Middle frontal gyrus (tissue), 1 donor: ENCODE results near the gene GDF15.
"Not testable (repeated sequence)": the region's sequence is repeated elsewhere in the genome, so short reads cannot be mapped to it uniquely, and the experiment has no call there.

Source experiments
- DNase-seq: peaks from one replicate; pipeline ENCODE4 v3.0.0-alpha.2; 2015; ENCODE audit warnings: low spot score; ENCODE audit errors: extremely low spot score

The GDF15 gene, protein sequence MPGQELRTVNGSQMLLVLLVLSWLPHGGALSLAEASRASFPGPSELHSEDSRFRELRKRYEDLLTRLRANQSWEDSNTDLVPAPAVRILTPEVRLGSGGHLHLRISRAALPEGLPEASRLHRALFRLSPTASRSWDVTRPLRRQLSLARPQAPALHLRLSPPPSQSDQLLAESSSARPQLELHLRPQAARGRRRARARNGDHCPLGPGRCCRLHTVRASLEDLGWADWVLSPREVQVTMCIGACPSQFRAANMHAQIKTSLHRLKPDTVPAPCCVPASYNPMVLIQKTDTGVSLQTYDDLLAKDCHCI

DNA sequence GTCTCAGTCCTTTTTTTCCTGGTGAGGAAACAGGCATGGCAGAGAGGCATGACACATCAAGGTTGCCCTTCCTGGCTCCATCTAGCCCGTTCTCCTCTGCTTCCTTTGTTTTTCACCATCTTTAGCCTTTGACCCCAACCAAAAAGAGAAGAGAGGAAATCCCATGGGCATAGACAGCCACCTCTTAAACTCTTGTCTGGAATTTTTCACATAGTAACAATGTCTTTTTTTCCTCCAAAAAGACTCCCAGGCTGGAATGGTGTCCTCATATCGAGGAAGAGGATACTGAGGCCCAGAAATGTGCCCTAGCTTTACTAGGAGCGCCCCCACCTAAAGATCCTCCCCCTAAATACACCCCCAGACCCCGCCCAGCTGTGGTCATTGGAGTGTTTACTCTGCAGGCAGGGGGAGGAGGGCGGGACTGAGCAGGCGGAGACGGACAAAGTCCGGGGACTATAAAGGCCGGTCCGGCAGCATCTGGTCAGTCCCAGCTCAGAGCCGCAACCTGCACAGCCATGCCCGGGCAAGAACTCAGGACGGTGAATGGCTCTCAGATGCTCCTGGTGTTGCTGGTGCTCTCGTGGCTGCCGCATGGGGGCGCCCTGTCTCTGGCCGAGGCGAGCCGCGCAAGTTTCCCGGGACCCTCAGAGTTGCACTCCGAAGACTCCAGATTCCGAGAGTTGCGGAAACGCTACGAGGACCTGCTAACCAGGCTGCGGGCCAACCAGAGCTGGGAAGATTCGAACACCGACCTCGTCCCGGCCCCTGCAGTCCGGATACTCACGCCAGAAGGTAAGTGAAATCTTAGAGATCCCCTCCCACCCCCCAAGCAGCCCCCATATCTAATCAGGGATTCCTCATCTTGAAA lies at the start of gene GDF15:
Gene GDF15, plus strand, starts transcription at position 484 of the 868 bp plus-strand sequence. Its CDS starts 32 bp downstream, at position 516.
- no peak for DNase-seq

DNA sequence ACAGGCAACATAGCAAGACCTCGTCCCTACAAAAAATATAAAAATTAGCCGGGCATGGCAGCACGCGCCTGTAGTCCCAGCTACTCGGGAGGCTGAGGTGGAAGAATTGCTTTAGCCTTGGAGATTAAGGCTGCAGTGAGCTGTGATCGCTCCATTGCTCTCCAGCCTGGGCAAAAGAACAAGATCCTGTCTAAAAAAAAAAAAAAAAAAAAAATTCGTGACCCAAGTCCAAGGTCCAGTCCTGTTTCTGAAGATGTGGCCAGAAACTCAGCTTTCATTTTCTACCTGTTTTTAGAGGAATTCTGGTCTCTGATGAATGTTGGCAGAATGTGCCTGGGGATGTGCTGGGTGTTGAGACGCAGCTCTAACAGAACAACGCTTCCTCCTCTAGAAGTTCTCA lies 47.4 kb upstream of the GDF15 start:
- no peak for DNase-seq

DNA sequence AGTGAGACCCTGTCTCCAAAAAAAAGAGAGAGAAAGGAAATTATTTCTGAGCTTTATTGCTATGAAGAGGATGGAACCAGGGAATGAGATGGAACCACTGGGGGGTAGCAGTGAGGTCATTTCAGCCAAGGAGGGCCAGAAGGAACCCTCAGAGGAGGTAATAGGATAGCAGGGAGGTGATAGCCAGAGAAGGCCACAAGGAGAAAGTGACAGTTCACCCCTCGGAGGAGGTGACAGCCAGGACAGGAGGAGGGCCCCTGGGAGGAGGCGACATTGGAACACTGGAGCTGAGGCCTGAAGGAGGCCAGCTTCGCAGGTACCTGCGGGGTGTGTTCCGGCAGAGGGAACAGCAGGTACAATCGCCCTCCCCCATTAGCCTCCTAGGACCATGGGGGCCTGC lies 46.2 kb upstream of the GDF15 start:
- no peak for DNase-seq

DNA sequence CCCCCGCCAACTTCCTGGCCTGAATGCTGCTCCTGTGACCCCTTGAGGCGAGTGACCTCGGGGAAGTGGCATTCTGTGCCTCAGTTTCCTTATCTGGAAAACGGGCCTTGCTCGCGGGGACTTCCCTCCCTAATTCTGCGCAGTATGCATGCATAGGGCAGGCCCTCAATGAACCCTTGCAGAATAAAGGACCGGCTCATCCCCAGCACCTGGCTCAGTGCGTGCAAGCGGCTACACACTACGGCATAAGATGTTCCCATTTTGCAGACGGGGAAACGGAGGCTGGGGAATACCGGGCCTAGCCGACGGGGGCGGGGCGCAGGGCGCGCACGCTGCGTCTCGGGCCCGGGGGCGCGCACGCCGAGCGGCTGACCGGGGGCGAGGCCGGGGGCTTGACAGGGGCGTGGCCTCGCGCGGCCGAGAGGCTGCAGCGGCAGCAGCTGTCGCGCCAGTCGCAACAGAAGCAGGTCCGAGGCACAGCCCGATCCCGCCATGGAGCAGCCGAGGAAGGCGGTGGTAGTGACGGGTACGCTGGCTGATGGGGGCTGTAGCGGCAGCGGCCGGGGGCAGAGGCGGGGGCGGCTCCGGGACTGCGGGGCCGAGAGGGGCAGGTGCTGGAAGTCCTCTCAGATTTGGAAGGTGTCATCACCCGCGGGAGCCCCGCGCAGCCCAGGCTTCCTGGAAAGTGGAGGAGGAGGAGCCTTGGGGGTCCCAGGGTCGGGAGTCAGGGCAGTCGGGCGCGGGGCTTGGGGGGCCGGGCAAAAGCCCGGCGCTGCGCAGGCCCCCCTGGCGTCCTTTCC lies 45.6 kb upstream of the GDF15 start, which contains the start of gene PGPEP1:
Gene PGPEP1, plus strand, starts transcription at position 409 of the 800 bp plus-strand sequence. Its CDS starts 84 bp downstream, at position 493.
- peak; percentile 56 for DNase-seq

DNA sequence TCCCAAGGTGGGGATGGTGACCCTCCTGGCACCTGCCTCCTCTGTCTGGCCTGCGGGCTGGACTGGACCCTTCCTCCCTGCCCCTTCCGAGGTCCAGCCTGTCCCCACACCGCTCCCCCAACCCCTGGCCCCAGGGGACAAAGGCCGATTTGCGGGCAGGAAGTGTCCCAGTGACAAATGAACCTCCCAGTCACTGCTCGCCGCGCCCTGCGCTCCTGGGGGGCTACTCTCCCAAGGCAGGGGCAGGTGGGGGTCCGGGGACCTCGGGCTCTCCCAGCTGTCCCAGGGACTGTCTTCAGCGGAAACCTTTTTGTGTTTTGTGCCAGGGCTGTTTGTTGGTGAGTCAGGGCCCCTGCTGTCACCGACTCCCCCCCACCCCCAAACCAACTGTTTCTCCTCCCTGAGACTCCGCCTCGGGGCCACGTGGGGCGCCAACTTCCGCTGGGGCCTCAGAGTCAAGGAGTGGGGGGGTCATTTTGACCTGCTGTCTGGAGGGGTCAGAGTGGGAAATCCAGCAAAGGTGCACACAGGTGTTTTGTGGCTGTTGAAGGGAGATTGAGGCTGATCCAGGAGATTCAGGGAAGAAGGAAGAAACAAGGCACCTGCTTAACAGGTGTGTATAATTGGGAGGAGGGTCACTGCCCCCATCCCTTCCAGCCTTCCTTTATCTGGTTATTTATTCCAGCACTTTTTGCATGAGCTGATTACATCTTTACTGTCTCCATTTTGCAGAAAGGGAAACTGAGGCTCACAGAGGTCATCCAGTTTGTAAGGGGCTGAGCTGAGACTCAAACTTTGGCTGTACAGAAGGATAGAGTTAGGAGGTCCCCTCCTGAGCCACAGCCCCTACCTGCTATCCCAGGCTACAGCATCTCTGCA lies 44.7 kb upstream of the GDF15 start:
- no peak for DNase-seq

DNA sequence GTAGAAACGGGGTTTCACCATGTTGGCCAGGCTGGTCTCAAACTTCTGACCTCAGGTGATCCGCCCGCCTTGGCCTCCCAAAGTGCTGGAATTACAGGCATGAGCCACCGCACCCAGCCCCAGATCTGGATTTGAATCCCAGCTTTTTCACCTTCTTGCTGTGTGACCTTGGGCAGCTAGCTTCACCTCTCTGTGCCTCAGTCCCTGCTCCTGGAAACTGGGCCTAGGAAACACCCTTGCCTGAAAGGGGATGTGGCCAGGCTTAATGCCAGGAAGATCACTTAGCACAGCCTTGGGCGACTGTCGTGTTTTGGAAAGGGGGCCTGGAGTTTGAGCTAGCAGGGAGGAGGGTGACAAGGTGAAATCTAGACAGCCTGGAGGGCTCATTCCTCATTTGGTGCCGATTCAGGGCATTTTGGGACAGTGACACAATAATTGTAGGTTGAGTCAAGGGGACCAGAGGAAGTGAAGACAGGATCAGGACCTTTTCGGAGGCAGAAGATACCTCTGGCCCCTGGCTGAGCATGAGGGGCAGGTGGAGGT lies 43.8 kb upstream of the GDF15 start:
- DNase-seq: no peak

DNA sequence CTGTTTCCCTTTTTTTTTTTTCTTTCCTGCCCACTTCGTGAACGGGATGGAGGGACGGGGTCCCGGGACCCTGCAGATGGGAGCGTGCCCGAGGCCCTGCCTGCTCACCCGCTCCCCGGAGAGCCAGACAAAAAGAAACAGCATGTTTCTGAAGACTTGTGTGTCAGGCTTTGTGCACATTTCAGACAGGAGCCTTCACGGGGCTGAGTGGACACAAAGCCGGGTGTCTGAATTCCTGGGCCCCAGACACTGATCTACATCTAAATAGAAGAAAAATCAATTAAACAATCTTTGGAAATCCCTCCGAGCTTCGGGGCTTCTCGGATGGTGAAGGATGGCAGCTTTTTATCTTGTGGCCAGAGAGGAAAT lies 41.4 kb upstream of the GDF15 start:
- no peak for DNase-seq

DNA sequence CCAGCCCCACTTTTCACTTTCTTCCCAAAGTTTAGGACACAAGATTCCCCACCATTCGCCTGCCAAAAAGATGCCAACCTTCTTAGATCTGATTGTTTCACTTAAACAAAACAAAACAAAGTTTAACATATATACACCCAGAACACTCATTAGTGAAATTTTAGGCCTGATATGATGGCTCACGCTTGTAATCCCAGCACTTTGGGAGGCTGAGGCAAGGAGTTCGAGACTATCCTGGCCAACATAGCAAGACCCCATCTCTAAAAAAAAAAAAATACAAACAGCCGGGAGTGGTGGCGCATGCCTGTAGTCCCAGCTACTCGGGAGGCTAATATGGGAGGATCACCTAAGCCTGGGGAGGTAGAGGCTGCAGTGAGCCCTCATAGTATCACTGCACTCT lies 40.7 kb upstream of the GDF15 start:
- DNase-seq: no peak

DNA sequence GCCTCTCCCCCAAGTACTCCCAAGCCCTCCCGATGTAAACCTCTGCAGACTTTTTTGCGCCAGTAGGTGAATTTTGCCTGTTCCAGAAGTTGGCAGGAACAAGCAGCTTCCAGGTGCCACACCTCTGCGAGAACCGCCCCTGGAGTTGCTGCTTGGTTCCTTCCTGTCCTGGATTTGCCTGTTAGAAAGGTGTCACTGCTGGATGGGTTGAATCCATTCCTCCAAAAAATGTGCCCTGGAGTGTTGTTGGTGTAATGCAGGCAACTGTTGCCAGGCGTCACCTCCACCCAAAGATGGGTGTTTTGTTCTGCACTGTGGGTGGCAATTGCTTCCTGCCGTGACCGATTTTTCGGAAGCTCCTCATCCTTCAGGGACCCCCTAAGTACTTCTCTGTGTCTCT lies 39.9 kb upstream of the GDF15 start:
- no peak for DNase-seq

DNA sequence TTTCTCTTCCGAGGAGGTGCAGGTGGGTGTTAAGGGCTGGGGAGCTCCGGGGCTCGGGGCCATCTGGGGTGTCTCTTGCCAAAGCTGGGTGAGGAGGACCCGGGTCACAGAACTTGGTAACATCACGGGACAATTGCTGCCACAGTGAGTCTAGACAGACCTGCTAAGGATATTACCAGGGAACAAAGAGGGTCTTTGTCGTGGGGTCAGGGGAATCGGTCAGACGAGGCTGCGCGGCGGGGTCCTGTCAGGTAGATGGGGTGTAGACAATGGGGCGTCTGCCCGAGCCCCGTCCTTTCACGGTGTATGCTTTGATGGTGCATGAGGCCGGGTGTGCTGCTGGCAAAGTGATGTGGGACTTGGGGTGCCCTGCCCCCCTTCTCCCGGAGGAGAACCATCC lies 37.8 kb upstream of the GDF15 start:
- DNase-seq: no peak

DNA sequence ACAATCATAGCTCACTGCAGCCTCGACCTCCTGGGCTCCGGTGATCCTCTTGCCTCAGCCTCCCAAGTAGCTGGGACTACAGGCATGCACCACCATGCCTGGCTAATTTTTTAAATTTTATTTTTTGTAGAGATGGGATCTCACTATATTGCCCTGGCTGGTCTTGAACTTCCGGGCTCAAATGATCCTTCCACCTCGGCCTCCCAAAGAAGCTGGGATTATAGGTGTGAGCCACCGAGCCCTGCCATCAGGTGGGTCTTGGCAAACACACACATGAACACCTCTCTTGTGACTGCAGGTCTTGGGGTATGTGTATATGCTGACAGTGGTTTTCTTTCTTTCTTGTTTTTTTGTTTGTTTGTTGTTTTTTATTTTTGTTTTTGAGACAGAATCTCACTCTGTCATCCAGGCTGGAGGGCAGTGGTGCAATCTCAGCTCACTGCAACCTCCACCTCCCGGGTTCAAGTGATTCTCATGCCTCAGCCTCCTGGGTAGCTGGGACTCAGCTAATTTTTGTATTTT lies 37.1 kb upstream of the GDF15 start:
- not testable (repeated sequence) for DNase-seq

DNA sequence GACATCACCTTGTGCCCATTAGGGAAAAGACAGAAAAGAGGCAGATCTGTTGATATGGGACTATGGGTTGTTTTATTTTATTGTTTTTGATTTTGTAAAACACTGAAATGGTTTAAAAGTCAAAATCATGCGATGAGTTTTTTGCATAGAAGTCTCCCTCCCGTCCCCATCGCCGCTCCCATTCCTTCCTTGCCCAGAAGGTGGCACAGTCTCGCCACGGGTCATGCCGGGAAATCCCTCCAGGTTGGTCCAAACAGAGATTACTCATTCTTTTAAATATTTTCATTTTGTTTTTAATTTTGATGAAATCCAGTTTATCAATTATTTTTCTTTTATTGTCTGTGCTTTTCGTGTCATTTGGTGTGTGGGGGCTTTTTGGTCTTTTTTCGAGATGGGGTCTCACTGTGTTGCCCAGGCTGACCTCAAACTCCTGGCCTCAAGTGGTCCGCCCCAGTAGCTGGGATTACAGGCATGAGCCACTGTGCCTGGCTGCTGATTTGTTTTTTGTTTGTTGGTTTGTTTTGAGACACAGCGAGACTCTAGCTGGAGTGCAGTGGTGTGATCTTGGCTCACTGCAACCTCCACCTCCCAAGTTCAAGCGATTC lies 36.3 kb upstream of the GDF15 start:
- no peak for DNase-seq

DNA sequence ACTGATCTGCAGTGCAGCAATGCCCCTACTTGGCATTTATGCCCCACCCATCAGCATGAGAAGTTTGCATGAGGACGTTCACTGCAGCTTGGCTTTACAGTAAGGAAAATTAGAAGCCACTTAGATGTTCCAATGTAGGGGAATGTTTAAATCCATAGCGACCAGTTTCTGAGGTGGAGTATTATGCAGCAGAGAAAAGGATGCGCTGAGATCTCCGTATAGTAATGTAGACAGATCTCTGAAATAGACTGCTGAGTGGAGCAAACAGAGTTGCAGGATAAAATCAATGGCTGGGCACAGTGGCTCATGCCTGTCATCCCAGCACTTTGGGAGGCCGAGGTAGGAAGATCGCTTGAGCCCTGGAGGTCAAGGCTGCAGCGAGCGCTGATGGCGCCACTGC lies 35.5 kb upstream of the GDF15 start:
- DNase-seq: no peak

DNA sequence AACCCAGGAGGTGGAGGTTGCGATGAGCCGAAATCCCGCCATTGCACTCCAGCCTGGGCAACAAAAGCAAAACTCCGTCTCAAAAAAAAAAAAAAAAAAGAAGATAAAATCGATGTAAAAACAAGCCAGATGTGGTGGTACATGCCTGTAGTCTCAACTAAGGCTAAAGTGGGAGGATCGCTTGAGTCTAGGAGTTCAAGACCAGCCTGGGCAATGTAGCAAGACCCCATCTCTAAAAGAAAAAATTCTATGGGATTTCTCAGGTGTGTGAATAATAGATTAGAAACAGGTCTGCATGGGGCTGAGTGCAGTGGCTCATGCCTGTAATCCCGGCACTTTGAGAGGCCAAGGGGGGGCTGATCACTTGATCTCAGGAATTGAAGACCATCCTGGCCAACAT lies 34.4 kb upstream of the GDF15 start:
- DNase-seq: no peak

DNA sequence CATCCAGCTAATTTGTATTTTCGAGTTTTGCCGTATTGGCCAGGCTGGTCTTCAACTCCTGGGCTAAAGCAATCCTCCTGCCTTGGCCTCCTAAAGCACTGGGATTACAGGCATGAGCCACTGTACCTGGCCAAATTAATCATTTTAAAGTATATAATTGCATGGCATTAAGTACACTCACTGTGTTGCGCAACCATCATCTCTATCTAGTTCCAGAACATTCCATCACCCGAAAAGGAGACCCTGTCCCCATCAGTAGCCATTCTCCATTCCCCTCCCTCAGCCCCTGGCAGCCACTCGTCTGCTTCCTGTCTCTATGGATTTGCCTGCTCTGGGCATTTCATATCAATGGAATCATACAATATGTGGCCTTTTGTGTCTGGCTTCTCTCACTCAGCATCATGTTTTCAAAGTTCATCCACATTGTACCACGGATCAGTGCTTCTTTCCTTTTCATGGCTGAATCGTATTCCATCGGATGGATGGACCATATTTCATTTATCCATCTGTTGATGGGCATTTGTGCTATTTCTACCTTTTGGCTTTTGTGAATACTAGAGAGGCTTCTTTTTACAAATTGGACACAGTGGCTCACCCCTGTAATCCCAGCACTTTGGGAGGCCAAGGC lies 32.5 kb upstream of the GDF15 start:
- DNase-seq: no peak

DNA sequence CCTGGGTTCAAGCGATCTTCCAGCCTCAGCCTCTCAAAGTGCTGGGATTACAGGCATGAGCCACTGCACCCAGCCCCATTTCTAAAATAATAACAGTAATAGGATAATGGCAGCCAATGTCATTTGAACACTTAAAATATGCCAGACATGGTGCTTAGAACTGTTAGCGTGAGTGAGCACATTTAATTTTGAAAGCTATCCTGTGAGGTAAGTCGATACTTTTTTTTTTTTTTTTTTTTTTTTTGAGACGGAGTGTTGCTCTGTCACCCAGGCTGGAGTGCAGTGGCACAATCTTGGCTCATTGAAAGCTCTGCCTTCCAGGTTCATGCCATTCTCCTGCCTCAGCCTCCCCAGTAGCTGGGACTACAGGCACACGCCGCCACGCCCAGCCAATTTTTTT lies 31.2 kb upstream of the GDF15 start:
- not testable (repeated sequence) for DNase-seq

DNA sequence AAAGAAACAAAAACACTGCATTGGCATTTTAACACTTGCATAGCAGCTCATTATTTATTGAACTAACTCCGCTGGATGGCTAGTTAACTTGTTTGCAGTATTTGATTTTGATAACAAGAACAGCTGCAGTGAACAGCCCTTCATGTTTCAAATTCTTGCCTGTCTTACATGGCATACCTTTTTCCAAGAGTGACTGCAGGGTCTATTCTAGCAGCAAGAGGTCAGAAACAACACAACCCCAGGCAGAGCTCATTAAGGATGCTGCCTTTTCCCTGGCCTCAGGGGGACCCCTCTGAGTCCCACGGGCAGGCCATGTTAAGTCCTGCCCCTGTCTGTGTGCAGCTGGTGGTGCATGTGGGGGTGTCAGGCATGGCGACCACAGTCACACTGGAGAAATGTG lies 28.9 kb upstream of the GDF15 start:
- no peak for DNase-seq

DNA sequence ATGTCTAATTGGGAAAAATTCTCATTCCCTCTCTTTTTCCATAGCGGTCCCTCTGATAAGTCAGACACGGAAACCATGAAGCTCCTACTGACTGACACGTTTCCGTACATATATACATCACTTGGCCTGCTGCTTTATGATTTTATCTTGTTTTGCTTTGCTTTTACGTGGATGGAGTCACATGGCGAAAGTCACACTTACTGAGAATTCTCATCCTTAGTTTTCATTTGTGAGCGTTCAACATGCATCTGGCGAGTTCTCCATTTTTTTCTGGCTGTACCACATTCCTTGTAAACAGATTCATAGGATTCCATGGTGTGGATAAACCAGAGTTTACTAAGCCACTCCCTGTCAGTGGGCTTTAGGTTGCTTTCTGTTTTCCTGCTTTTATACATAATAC lies 24.3 kb upstream of the GDF15 start:
- DNase-seq: no peak

DNA sequence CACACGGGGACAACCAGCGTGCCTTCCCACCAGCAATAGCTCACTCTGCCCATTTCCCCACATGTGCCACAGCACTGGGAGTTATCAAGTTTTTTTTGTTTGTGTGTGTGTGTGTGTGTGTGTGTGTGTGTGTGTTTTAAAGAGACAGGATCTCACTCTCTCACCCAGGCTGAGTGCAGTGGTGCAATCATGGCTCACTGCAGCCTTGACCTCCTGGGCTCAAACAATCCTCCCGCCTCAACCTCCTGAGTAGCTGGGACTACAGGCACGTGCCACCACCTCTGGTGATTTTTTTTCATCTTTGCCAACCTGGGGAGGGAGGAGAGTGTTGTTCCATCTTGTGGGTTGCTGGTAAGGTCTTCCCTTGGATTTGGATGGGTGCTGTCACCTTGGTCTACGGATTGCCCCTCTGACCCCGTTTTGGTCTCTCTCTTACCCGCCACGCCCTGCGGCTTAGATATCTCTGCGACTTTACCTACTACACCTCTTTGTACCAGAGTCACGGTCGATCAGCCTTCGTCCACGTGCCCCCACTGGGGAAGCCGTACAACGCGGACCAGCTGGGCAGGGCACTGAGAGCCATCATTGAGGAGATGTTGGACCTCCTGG lies 22.9 kb upstream of the GDF15 start:
- DNase-seq: no peak
